Amygdala (tissue), 56 donors: Measurements from ENCODE around the gene CLNS1A.
A peak's percentile ranks its signal among the peaks of the same experiment; 100 is the strongest.
"Not testable (repeated sequence)": the region's sequence is repeated elsewhere in the genome, so short reads cannot be mapped to it uniquely, and the experiment has no call there.

Experiments used
- DNase-seq, 56 donors: peaks; one replicate each; lab custom pipeline; 2025; lab: John Stamatoyannopoulos, UW

CLNS1A gene

GRCh38 chr11:77637345-77638165 lies at the start of gene CLNS1A:
CLNS1A (minus strand) TSS chr11:77637794; CDS start chr11:77637714, 80 bp downstream.
- DNase-seq: peak; percentile 36 to 96 (median 84)

- DNase-seq: no peak
These were observed 49.5 kb upstream of the CLNS1A start for GRCh38 chr11:77687088-77687487.

- DNase-seq: no peak
These were observed 39.5 kb upstream of the CLNS1A start for GRCh38 chr11:77677138-77677537.

GRCh38 chr11:77672264-77672663 lies 34.7 kb upstream of the CLNS1A start:
- DNase-seq: no peak

GRCh38 chr11:77669848-77670511 lies 32.4 kb upstream of the CLNS1A start:
- no peak for DNase-seq

GRCh38 chr11:77668760-77669159 lies 31.2 kb upstream of the CLNS1A start:
- DNase-seq: no peak

- no peak for DNase-seq
These were observed 27.8 kb upstream of the CLNS1A start for GRCh38 chr11:77665240-77665965.

GRCh38 chr11:77661670-77662069 lies 24.1 kb upstream of the CLNS1A start:
- no peak for DNase-seq

- no peak for DNase-seq
These were observed 23.4 kb upstream of the CLNS1A start for GRCh38 chr11:77660947-77661346.

- DNase-seq: no peak
These were observed 20.8 kb upstream of the CLNS1A start for GRCh38 chr11:77658213-77659013.

GRCh38 chr11:77656362-77656761 lies 18.8 kb upstream of the CLNS1A start:
- no peak for DNase-seq

GRCh38 chr11:77654770-77655434 lies 17.3 kb upstream of the CLNS1A start:
- DNase-seq: no peak

GRCh38 chr11:77650123-77650522 lies 12.5 kb upstream of the CLNS1A start:
- no peak for DNase-seq

GRCh38 chr11:77647654-77648305 lies 10.2 kb upstream of the CLNS1A start:
- DNase-seq: no peak

- no peak for DNase-seq
These were observed 7.3 kb upstream of the CLNS1A start for GRCh38 chr11:77644887-77645286.

- no peak for DNase-seq
These were observed 4.6 kb upstream of the CLNS1A start for GRCh38 chr11:77642228-77642627.

- DNase-seq: no peak
These were observed 756 bp downstream of the CLNS1A start for GRCh38 chr11:77636731-77637344.

- not testable (repeated sequence) for DNase-seq
These were observed 3.7 kb downstream of the CLNS1A start for GRCh38 chr11:77633926-77634325.

GRCh38 chr11:77630157-77630710 lies 7.4 kb downstream of the CLNS1A start:
- DNase-seq: no peak
